K562 (cell line): Measurements from ENCODE around the gene PAQR8. TPM values are rescaled to one million over a fixed set of nuclear protein-coding genes. Genes with fewer than 3 reads are reported as not detected.

Experiments used
- CLOCK ChIP-seq: fragments of 250-450 bp; sonication (Bioruptor Pico); IDR thresholded peaks from 2 replicates; pipeline ENCODE4 v1.4.0; 2020; ENCODE audit warnings: mild to moderate bottlenecking, moderate library complexity, borderline replicate concordance
- GABPB2 ChIP-seq: fragments of 250-450 bp; sonication (Bioruptor Pico); conservative IDR thresholded peaks from 2 replicates; pipeline ENCODE4 v1.5.1; 2021; ENCODE audit warnings: mild to moderate bottlenecking
- L3MBTL2 ChIP-seq: fragments of 450-650 bp; IDR thresholded peaks from 2 replicates; pipeline ENCODE4 v1.6.1; 2016; ENCODE audit warnings: mild to moderate bottlenecking, moderate library complexity
- MTA3 ChIP-seq: fragments of 450-650 bp; formaldehyde crosslinking; IDR thresholded peaks from 2 replicates; pipeline ENCODE4 v1.6.1; 2017; ENCODE audit warnings: mild to moderate bottlenecking, borderline replicate concordance
- MYC ChIP-seq, 2 experiments: fragments of 250-450 bp in 1 of 2; sonication (Bioruptor Pico) in 1 of 2; IDR thresholded peaks; 2 replicates each; pipeline versions ENCODE4 v1.5.1 to v1.6.1; 2012 to 2021; ENCODE audit warnings: low read depth in 2 of 2, borderline replicate concordance in 1 of 2, improper control_type of control experiment in 1 of 2, low read length in 1 of 2, mild to moderate bottlenecking in 1 of 2, moderate library complexity in 1 of 2
- NCOA1 ChIP-seq: fragments of 450-650 bp; IDR thresholded peaks from 2 replicates; pipeline ENCODE4 v1.6.1; 2016; ENCODE audit warnings: low read depth
- TAL1 ChIP-seq: fragments of 450-650 bp; IDR thresholded peaks from 2 replicates; pipeline ENCODE4 v1.6.1; 2016; ENCODE audit warnings: mild to moderate bottlenecking
- TEAD1 ChIP-seq, 2 experiments: fragments of 450-650 bp in 1 of 2; sonication (generic) in 1 of 2; formaldehyde crosslinking; IDR thresholded peaks; 2 replicates each; pipeline versions ENCODE4 v1.4.0 to v1.8.0; 2020 to 2022; ENCODE audit warnings: mild to moderate bottlenecking in 2 of 2, missing genetic modification reagents in 1 of 2
- THRAP3 ChIP-seq: fragments of 450-650 bp; IDR thresholded peaks from 2 replicates; pipeline ENCODE4 v1.6.1; 2016; ENCODE audit warnings: mild to moderate bottlenecking, inconsistent platforms, borderline replicate concordance
- ZBTB5 ChIP-seq: fragments of 450-650 bp; IDR thresholded peaks from 2 replicates; pipeline ENCODE4 v1.6.1; 2017; ENCODE audit warnings: antibody characterized with exemption
- ZMIZ1 ChIP-seq, 2 experiments: fragments of 150-350 bp in 1 of 2; IDR thresholded peaks; 2 replicates each; pipeline ENCODE4 v1.6.1; 2012 to 2016; ENCODE audit warnings: low read depth in 2 of 2, low read length in 2 of 2, mild to moderate bottlenecking in 1 of 2, moderate library complexity in 1 of 2
- ZNF140 ChIP-seq: fragments of 250-450 bp; sonication (Bioruptor Pico); IDR thresholded peaks from 2 replicates; pipeline ENCODE4 v1.8.0; 2021; ENCODE audit warnings: moderate library complexity, mild to moderate bottlenecking, inconsistent platforms
- ZNF668 ChIP-seq: fragments of 250-450 bp; sonication (Bioruptor Pico); IDR thresholded peaks from 2 replicates; pipeline ENCODE4 v1.8.0; 2022; ENCODE audit warnings: mild to moderate bottlenecking, inconsistent platforms
- polyA plus RNA-seq, 8 experiments: library from polyadenylated mRNA; depleted of rRNA in 4 of 8; stranded (reverse) in 5 of 8; unstranded in 3 of 8; fragments of >200 nt; fragmentation: Nextera tagmentation in 2 of 8; fragmentation: Illumina TruSeq in 1 of 8; extraction: Ambion mirVana in 2 of 8; extraction: Trizol in 1 of 8; gene quantifications; 2 replicates each; pipeline versions ENCODE4 v1.2.1 to v1.2.3, GENCODE V29; 2011 to 2014; ENCODE audit warnings: inconsistent platforms in 1 of 8, missing spikeins in 1 of 8
- total RNA-seq, 7 experiments: library from RNA; depleted of rRNA in 6 of 7; stranded (reverse); fragments of >200 nt in 6 of 7; fragmentation: Illumina TruSeq in 2 of 7; extraction: Trizol in 2 of 7; gene quantifications; 2 replicates each; pipeline versions ENCODE4 v1.2.1 to v1.2.3, GENCODE V29; 2011 to 2021; ENCODE audit warnings: low replicate concordance in 1 of 7

Gene PAQR8
- total and polyA plus RNA-seq, 9 of the 15 experiments (the other 6 are each of a cell fraction or from before 2014, with no cell fraction given): 1.4 to 10.2 (median 3.5) TPM

GRCh38 chr6:52360028-52360427 lies 1.9 kb upstream of the PAQR8 start (continued):
- TF ChIP-seq ZMIZ1 (IDR thresholded peaks at IDR 0.05; ENCODE audit: low read depth in 2 of 2, low read length in 2 of 2) (no peak), MYC (IDR thresholded peaks at IDR 0.05; ENCODE audit: low read depth, low read length) (0 out of 2 replicates have a peak, but pooled peaks have one; percentile 15), MYC (CRISPR knock-in tag; IDR thresholded peaks at IDR 0.05; ENCODE audit: borderline replicate concordance, low read depth) (no peak), ZBTB5 (no peak), THRAP3 (no peak), ZNF140 (CRISPR knock-in tag) (no peak), ZNF668 (no peak), NCOA1 (no peak), TAL1 (no peak), GABPB2 (CRISPR knock-in tag) (no peak), L3MBTL2 (0 out of 2 replicates have a peak, but pooled peaks have one; percentile 23), MTA3 (no peak), CLOCK (CRISPR knock-in tag) (no peak), TEAD1 (CRISPR knock-in tag; IDR thresholded peaks at IDR 0.05) (no peak)
- TF ChIP-seq, all 486 proteins: peak for 7
